Measurements from ENCODE around the gene NLRC4. TPM values are rescaled to one million over a fixed set of nuclear protein-coding genes. Genes with fewer than 3 reads are reported as not detected.

The NLRC4 gene
- total RNA-seq, 3 donors from 2014 or later: 0.46 to 1.8 (median 1.5) TPM

DNA sequence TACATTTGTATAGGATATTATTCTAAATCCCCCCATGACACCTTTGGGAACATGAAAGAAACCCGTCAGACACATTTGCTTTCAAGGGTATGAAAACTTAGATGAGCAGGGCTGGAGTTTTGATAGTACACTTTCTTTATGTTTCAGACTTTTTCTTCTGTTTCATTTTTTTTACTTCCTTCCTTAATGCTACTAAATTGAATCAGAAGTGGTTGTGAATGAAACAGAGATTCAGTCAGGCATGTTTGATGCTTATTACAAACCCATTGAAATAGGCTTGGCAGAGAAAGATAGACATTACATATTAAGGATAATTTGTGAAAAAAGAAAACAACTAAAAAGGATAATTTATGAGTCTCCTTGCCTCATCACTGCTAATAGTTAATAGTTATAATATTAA, 72.3 kb downstream of the NLRC4 start:
- no peak for TF ChIP-seq CTCF (IDR thresholded peaks at IDR 0.05)
- no peak for ATAC-seq
- Histone ChIP-seq H3K9me3 (no peaks in the 10 kb centered on the region), H3K36me3 (ENCODE audit: low read depth) (no peaks in the 10 kb centered on the region), H3K4me3 (no peak overlapping the region), H3K4me1 (ENCODE audit: low read depth) (no peaks in the 10 kb centered on the region)
- no peak for DNase-seq
- intact Hi-C loops (cut with DNase I, micrococcal nuclease): no loop called here

GRCh38 chr2:32189011-32189410, 75.7 kb downstream of the NLRC4 start:
- ATAC-seq: no peak
- H3K36me3 ChIP-seq (ENCODE audit: low read depth): no peaks in the 10 kb centered on the region

GRCh38 chr2:32182667-32183066, 82.0 kb downstream of the NLRC4 start:
- Histone ChIP-seq H3K4me3 (no peak overlapping the region), H3K9me3 (no peaks in the 10 kb centered on the region), H3K4me1 (ENCODE audit: low read depth) (no peaks in the 10 kb centered on the region), H3K36me3 (ENCODE audit: low read depth) (no peaks in the 10 kb centered on the region)
- no peak for TF ChIP-seq CTCF (IDR thresholded peaks at IDR 0.05)
- ATAC-seq: no peak
- DNase-seq: no peak
- intact Hi-C loops (cut with DNase I, micrococcal nuclease): no loop called here

More at GRCh38 chr2:32189011-32189410, 75.7 kb downstream of the NLRC4 start:
- Histone ChIP-seq H3K9me3 (no peaks in the 10 kb centered on the region), H3K4me3 (no peak overlapping the region), H3K4me1 (ENCODE audit: low read depth) (no peaks in the 10 kb centered on the region)
- no peak for DNase-seq
- intact Hi-C loops (cut with DNase I, micrococcal nuclease): no loop called here
- TF ChIP-seq CTCF (IDR thresholded peaks at IDR 0.05): no peak

Other genes starting within 250 kb of the NLRC4 start
- 10 to 100 TPM; 49.0 to 59.2 (median 49.0) TPM for gene DPY30, start 225.1 kb downstream of the NLRC4 start, total RNA-seq
- 10 to 100 TPM; 17.2 to 18.9 (median 17.2) TPM for gene SPAST, start 201.3 kb downstream of the NLRC4 start, total RNA-seq
- 10 to 100 TPM; 16.8 to 21.7 (median 21.3) TPM for gene SLC30A6, start 99.0 kb downstream of the NLRC4 start, total RNA-seq
- gene YIPF4, start 13.0 kb upstream of the NLRC4 start, total RNA-seq: 10 to 100 TPM; 46.8 to 59.4 (median 57.3) TPM
- 100 to 1,000 TPM; 102 to 136 (median 112) TPM for gene BIRC6, start 92.1 kb upstream of the NLRC4 start, total RNA-seq

All from mucosa of descending colon (tissue), 3 donors.